Coronary artery (tissue), 2 donors: ENCODE results near the gene DPH2.

Experiments used
- DNase-seq: peaks from one replicate; pipeline ENCODE4 v3.0.0-alpha.2; 2017; ENCODE audit warnings: low spot score
- H3K27ac ChIP-seq, 2 donors: fragments of 200-600 bp; sonication (generic); one replicate each; pipeline ENCODE4 v1.5.1; 2016 to 2019
- H3K4me3 ChIP-seq: fragments of 200-600 bp; sonication (generic); 2 replicates; pipeline ENCODE4 v1.5.1; 2016; ENCODE audit warnings: mild to moderate bottlenecking, moderate library complexity
- TF ChIP-seq, protein P1 (sequence below): fragments of 200-600 bp; sonication (generic); IDR thresholded peaks from one replicate; pipeline ENCODE4 v1.5.1; 2019; ENCODE audit warnings: antibody characterized with exemption

DPH2 gene

DNA sequence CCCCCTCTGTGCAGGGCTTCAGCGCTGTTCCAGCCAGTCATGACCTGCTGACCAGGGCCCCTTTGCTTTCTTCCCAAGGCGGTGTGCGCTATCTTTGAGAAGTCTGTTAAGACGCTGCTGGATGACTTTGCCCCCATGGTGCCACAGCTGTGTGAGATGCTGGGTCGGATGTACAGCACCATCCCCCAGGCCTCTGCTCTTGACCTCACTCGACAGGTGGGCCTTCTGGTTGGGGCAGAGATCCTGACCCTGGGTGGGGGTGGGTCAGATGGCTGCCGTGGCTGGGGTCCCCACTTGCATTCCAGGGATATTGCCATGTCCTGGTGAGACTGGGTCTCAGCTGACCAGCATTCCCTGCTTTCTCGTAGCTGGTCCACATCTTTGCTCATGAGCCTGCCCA is 9.0 kb upstream of the DPH2 start:
- no peak for DNase-seq
- H3K27ac ChIP-seq: no peak overlapping the region
- TF ChIP-seq, protein P1, sequence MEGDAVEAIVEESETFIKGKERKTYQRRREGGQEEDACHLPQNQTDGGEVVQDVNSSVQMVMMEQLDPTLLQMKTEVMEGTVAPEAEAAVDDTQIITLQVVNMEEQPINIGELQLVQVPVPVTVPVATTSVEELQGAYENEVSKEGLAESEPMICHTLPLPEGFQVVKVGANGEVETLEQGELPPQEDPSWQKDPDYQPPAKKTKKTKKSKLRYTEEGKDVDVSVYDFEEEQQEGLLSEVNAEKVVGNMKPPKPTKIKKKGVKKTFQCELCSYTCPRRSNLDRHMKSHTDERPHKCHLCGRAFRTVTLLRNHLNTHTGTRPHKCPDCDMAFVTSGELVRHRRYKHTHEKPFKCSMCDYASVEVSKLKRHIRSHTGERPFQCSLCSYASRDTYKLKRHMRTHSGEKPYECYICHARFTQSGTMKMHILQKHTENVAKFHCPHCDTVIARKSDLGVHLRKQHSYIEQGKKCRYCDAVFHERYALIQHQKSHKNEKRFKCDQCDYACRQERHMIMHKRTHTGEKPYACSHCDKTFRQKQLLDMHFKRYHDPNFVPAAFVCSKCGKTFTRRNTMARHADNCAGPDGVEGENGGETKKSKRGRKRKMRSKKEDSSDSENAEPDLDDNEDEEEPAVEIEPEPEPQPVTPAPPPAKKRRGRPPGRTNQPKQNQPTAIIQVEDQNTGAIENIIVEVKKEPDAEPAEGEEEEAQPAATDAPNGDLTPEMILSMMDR: no peak
- no peak overlapping the region for H3K4me3 ChIP-seq

DNA sequence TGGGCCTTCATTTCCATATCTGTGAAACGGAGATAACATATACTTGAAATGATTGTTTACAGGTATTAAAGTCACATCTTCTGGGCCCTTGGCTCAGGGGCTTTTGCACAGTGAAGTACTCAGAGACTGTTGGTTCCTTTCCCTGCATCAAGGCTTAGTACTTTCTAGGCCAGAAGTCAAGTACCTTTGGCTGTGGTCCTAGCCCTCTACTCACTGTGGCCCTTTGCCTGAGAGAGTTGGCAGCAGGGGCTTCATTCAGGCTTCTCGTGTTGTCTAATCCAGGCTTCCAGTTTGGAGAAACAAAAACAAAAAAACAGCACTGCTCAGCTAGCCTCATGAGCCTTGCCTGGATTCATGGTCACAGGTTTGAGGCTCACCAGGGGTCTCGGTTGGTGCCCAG is 8.1 kb upstream of the DPH2 start:
- no peak overlapping the region for H3K27ac ChIP-seq
- no peak overlapping the region for H3K4me3 ChIP-seq
- no peak for DNase-seq
- TF ChIP-seq, protein P1: no peak

DNA sequence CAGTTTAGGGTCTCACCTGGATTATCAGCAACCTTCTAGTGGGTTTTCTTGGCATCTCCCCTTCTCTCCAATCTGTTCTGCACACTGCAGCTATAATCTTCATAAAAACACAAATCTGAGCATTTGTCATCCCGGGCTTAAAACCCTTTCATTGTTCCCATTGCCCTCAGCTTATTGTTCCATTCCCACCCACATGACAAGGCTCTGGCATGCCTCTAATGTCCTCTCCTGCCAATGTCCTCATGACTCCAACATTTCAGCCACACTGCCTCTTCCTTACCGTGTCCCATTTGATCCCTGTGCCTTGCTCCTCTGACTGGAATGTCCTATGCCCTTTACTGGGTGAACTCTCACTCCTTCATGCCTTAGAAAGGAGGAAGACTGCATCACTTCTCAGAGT is 7.5 kb upstream of the DPH2 start:
- no peak overlapping the region for H3K4me3 ChIP-seq
- DNase-seq: no peak
- H3K27ac ChIP-seq: no peak overlapping the region
- TF ChIP-seq, protein P1: no peak

- no peak overlapping the region for H3K4me3 ChIP-seq
- H3K27ac ChIP-seq: no peak overlapping the region
- TF ChIP-seq, protein P1: no peak
- no peak for DNase-seq
These were observed 6.8 kb upstream of the DPH2 start for GRCh38 chr1:43963006-43963405.

GRCh38 chr1:43963890-43964289 is 5.9 kb upstream of the DPH2 start:
- Histone ChIP-seq H3K27ac (no peak overlapping the region), H3K4me3 (no peak overlapping the region)
- TF ChIP-seq, protein P1: no peak
- DNase-seq: no peak

GRCh38 chr1:43965316-43965715 is 4.5 kb upstream of the DPH2 start:
- TF ChIP-seq, protein P1: no peak

DNA sequence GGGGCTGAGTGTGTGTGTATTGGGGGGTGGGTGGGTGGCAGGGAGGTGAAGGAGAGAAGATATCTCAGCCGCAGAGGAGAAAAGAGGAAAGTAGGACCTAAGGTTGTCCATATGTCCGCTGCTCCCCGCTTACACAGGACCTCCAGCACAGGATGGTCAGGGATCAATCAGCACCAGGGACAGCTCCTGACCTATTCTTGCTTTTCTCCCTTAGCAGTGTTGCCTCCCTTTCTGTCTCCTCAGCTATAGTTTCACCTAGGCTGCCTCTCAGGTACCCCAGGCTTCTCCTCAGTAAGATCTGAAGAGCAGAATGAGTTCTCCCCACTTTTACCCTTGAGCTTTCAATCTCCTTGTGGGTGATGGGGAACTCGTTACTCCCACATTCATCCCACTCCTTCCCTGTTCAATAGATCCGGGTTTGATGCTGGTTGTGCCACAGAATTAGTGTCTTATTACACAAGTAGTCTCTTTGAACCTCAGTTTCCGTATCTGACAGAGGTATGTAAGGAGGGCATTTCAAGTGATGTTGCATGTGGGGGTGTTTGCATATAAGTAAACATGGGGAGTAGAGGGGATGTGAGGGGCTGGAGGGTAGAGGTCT is 1.4 kb upstream of the DPH2 start:
- Histone ChIP-seq H3K4me3 (no peak overlapping the region), H3K27ac (no peak overlapping the region)
- DNase-seq: no peak
- TF ChIP-seq, protein P1: no peak

More at GRCh38 chr1:43965316-43965715, 4.5 kb upstream of the DPH2 start:
- no peak for DNase-seq
- H3K27ac ChIP-seq: no peak overlapping the region
- H3K4me3 ChIP-seq: no peak overlapping the region
